ENCODE results near the gene PACSIN2.

GRCh38 chr22:42920101-42920820, 94.7 kb downstream of the PACSIN2 start:
- TF ChIP-seq CTCF (IDR thresholded peaks at IDR 0.05) (no peak), POLR2AphosphoS5 (IDR thresholded peaks at IDR 0.05) (no peak), POLR2A (IDR thresholded peaks at IDR 0.05) (no peak)
